CD4-positive, alpha-beta T cell treated with Interleukin-4 for 4 hours (primary cell): ENCODE results near the gene WHRN.
A peak's percentile ranks its signal among the peaks of the same experiment; 100 is the strongest.

Source experiments
- DNase-seq: peaks from one replicate; pipeline ENCODE4 v3.0.0-alpha.2; 2020

Gene WHRN

DNA sequence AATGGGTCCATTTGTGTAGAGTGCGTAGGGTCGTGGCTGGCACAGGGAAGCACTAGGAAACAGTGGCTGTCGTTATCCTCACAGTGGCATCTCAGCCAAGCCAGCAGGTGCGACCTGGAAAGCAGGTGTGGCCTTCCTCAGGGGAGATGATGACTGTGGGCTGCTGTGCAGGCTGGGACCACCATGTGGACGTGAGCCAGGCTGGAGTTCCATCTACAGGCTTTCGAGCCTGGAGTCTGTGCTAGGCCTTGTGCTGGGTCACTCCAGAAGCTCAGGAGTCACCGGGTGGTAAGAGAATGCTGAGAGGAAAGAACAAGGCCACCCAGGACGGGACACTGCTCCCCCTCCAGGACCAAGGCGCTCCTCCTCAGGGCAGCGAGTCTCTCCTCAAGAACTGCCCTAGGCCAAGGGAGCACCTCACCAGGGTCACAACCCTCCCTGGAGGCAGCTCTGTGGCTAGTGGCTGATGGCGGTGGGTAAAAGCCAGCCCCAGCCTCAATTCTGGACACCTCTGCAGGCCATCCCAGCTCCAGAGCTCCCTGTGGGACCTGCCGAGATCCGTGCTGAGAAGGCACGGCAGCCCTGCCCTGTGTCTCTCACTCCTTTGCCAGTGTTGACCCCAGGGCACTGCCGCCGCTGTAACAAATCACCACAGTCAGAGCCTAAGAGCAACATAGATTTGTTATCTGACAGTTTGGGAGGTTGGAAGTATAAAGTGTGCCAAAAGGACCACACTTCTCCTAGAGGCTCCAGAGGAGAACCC lies 36.0 kb downstream of the WHRN start:
- DNase-seq = no peak

DNA sequence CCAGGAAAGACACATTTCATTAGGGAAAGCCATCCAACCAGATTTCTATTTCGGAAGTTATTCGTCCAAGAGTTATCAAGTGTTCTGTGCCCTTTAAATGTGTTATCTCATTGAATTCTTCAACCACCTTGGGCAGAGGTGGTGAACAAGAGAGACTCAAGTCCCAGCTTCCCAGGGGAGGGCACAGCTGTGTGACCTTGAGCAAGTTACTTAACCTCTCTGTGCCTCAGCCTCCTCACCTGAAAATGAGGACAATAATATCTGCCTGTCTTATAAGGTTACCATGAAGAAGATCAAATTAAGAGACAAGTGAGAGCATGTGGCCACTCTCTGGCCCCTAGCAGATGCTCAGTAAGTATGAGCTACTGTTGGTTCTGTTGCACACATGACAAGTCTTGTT lies 37.4 kb downstream of the WHRN start:
- no peak for DNase-seq

DNA sequence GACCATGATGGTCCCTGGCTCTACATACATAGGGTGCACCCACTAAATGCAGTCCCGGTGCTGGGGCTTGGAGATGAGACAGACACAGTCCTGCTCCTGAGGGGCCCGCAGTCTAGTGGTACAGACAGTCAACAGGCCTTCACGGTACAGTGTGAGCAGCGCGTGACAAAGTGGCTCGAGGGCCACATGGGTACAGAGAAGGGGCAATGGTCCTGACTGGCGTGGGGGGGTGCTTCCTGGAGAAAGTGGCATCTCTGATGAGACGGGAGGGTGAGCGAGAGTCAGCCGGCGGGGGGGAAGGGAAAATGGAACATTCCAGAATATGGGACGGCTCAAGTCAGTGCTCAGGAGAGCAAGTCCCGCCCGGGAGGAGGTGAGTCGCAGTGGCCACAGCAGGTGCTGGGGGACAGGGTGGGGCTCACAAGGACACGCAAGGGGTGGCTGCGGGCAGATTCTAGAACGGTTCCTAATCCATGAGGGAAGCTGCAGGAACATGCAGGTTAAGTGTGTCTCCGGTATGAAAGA lies 38.0 kb downstream of the WHRN start:
- DNase-seq = no peak

DNA sequence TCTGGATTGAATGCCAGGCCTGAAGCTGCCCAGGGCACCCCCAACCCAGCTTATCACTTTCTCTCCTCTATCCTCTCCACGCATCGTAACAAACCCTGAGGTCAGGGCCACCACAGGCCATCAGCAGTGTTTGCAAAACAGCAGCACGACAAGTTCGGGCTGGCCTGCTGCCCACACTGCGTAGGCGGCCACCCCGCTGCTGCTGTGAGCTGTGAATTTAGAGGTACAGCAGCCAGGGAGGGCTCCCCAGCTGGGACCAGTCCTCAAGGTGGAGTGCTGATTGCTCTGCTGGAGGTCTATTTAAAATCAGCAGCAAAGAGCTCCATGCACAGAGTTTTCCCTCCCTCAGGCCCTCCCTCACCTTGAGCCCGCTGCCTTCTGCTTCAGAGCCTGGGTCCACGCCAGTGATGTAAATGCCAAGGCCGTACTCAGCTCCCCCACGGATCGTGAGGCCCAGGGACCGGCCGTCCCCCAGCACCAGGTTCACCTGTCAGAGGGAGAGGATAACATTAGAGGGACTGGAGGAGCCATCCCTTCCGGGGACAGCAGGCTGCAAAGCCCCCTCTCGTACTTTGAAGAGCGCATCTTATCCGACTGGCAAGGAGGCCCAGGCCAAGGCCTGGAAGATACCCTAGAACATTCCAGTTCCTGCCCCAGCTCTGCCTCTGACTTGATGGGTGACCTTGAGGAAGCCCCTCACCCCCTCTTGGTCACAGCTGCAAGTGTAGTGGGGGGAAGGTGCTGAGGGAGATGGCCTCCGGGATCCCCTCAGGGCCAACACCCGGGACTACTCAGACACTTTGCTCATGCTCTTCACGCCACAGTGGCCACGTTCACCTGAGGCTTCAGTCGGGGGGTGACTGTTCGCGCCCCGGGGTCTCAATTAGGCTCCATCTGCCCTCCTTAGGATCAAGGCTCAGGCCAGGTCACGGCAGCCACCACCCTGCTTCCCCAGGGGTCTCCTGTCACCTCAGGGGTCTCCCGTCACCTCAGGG lies 39.1 kb downstream of the WHRN start:
- DNase-seq = no peak

DNA sequence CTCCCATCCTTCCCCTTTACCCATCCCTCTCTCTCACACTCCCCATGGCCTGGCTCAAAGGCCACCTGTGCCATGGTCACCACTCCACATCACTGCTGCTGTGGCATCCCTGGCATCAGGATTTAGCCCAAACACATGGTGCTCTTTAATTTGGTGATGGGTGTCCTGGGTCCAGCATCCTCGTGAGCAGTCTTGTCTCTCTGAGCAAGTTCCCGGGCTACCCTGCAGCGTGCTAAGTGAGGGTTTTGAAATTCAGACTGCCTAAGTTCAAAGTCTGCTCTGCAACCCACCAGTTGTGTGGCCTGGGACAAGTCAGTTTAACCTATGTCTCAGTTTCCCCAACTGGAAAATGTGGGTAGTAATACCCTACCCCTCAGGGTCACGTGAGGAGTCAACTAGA lies 39.9 kb downstream of the WHRN start:
- no peak for DNase-seq

DNA sequence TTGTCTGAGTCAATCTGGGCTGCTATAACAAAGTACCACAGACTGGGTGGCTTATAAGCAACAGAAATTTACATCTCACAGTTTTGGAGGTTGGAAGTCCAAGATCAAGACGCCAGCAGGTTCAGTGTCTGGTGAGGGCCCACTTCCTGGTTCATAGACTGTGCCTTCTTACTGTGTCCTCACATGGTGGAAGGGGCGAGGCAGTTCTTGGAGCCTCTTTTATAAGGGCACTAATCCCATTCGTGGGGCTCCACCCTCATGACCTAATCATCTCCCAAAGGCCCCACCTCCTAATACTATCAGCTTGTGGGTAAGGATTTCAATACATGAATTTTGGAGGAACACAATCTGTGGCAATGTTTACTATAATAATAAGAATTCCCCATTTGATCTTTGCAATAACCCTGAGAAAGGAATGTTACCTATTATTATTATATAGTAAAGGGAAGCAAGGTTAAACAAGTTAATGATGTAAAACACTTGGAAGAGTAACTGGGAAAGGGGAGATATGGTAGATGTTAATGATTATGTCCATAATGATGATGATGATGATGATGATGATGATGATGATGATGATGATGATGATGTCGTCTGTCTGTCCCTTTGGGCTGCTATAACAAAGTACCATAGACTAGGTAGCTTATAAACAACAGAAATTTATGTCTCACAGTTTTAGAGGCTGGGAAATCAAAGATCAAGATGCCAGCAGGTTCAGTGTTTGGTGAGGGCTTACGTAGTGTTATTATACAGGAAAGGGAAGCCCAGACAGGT lies 40.8 kb downstream of the WHRN start:
- no peak for DNase-seq

DNA sequence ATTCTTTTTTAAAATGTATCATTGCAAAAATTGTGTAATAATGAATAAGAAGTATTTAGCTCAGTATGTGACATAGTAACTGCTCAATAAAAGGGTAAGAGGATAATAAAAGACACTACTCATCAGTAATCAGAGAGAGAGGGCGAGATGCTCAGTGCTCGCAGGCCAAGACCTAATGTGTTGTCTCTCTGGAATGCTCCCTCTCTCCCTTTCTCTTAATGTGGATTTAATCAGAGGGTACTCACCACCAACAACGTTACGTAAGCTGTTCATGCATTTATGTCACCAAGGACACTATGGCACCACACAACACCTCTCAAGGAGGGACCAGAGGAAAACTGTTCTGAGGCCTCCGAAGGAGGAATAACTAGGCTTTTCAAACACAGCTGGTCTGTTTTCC lies 42.5 kb downstream of the WHRN start:
- no peak for DNase-seq

DNA sequence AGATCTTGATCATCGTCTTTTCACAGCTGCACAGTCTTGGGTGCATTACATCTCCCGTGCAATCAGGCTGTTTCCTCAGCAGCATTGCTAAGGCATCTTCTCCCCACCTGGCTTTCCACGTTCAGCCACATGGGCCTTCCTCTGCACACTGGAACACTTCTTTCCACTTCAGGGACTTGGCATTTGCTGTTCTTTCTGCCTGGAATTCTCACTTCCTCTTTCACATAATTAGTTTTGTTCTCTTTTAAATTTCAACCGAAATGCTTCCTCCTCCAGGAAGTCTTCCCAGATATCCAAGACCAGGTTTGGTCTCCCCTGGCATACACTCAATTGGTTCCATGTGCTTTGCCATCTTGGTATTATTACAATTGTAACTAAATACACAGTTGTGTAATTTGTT lies 43.8 kb downstream of the WHRN start:
- no peak for DNase-seq

DNA sequence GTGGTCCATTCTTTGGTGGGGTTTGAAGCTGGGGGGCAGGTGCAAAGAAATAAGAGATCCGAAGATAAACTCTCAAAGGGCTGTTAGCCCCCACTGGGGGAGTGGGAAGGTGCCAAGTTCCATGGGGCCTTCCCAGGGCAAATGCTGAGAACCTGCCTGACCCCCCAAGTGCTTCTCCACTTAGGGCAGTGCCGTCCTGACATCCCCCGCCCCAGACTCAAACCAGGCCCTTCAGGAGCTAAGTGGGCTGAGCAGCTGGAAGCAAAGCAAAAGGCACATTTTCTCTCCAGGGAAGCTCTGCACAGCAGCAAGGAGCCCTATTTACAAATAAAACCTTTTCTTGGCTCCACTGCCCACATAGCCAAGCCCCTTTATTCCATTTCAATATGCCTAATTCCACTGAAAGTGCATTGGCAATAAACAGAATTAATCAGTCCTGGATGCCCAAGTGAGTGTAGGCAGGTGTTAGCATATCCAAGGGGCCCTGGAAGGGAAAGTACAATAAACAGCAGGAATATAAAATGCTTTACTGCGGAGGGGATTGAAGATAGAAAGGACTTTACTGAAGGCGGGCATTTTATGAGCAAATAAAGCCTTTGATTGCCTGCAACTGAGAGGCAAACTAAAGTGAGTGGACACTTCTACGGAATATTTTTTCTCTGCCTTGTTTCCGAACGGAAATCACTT lies 44.6 kb downstream of the WHRN start:
- no peak for DNase-seq

DNA sequence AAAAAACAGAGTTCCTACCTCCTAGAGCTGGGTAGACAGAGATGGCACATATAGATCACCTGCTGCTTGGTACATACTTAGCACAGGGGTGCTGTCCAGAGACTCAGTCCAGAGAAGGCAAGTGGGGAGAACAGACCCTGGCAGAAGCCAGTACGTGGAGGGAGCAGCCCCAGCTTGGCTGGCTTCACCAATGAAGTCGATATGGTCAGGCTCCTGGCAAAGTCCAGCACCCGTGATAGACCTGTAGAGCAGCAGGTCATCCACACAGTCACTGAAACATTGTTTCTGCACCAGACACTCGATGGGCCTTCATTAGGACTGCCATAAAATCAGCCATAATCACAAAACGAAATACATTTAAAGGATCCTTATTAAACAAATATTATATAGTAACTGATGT lies 45.8 kb downstream of the WHRN start:
- DNase-seq = no peak

DNA sequence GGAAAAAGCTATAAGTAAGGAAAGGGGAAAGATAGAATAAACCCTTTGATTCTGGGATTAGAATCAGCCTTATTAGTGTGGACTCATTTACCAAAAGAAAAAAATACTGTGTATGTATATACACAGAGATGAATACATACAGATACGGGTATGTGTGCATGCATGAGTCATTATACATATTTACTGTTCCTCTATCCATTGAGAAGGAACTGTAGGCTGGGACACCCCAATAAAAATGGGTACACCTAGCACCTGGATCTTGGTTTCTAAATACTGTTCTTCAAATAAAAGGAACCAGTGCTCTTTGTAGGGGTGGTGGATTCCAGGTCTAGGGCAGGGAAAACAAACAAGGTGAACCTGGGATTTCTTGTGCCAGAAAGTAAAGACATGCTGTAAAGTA lies 48.3 kb downstream of the WHRN start:
- DNase-seq = no peak

DNA sequence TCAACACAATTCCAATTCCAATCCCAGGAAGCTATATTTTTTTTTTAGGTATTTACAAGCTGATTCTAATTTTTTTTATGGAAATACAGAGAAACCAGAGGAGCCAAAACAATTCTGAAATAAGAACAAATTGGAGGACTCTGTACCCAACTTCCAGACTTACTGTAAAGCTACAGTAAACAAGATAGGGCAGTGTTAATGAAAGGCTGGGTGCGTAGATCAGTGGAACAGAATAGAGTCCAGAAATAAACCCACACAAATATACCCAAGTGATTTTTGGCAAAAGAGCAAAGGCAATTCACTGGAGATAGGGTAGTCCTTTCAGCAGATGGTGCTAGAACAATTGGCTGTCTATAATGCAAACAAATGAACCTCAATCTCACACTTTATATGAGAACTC lies 50.6 kb downstream of the WHRN start:
- DNase-seq = no peak

DNA sequence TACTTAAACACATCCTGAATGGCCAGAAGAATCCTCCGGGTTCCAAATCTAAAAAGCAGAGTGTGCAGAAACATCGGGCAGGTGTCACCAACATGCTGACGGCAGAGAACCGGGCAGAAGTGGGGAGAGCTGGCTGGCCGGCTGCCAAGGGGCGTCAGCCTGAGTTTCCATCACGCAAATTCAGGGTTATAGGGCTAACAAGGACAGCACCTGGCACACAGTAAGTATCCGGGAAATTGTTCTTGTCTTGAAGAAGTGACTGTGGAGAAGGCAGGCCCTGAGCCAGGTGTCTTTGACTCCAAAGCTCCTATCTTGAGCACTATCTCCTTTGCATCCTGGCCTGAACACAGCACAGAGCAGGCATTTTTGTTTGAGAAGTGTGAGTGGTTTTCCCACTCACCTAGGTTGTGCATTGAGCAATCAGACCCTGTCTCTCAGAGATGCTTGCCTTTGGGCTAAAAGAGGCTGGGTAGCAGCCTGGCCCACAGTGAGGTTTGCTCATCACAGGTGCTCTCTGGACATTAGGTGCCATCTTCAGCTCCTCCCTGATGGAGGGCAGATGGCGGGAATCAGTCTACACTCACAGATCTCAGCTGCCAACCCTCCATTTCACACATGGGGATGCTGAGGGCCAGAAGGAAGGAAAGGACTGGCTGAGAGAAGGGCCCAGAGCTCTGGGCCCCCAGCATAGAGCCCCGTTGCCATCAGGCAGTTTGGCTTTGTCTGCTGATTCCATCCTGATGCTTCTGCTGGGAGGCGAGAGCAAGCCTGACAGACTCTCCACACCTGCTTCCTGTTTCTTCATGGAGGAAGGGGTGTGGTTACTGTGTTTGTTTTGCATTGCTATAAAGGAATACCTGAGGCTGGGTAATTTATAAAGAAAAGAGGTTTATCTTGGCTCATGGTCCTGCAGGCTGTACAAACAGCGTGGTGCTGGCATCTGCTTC lies 52.8 kb downstream of the WHRN start:
- peak; percentile 7 for DNase-seq

DNA sequence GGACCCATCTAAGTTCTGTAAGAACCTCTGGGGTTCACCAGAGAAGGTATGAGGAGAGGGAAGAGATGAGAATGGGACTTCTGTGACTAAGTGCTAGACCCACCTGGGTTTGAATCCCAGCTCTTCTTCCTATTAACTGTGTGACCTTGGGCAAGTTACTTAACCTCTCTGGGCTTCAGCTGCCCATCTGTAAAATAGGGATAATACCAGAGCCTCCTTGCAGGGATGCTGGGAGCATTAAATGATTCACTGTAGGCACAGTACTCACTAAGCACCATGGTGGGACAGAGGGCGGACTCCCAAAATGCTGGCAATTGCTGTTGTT lies 53.6 kb downstream of the WHRN start:
- DNase-seq = no peak

DNA sequence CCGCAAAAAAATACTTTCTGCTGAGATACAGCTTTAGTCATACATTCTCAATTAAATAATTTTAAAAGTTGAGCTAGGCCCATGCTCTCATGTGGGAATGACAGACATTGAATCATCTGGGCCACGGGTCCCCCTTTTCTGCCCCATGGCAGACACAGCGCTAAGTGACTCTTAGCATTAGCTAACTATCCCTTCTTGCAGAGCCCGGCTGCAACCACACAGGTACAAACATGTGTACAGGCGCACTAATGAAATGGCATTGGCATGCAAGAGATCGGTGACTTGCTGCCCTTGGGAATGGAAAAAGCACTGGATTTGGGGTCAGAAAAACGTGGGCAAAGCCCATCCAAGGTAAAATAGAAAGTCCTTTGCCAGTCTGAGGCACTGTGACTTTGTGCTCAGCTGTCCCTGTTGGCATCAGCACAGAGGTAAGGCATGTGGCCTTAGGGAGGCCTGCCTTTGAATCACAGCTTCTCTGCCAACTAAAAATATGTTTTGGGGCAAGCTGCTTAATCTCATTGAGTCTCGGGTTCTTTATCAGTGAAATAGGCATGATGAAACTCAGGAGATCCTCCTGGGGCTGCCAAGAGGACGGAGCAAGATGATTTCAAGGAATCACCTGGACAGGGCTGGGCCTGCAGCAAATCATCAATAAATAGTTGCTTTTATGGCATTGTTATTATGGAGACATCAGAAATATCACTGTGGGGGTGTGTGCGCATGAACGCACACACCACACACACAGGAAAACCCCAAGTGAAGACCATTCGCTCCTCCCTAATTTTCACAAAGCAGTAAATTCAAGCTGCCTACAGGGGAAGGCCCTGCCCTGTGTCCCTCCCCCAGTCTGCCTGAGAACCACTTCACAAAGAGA lies 54.2 kb downstream of the WHRN start:
- peak; percentile 25 for DNase-seq

DNA sequence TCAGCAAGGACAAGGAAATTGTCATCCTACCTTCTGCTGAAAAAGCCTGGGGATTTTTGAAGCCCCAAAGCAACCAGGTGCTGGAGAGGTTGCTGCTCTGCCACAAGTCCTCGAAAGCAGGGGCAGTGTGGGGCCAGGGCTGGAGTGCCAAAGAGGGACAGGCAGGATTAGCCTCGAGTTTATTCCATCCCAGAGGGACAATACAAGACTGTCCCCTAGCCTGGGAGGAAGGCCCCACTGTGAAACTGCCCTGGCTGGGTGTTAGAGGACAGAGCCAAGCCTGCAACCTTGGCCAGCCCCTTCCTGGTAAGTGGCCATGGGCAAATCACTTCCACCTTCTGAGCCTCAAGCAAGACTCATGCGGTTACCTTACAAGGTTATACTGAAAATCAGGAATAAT lies 55.1 kb downstream of the WHRN start:
- no peak for DNase-seq

DNA sequence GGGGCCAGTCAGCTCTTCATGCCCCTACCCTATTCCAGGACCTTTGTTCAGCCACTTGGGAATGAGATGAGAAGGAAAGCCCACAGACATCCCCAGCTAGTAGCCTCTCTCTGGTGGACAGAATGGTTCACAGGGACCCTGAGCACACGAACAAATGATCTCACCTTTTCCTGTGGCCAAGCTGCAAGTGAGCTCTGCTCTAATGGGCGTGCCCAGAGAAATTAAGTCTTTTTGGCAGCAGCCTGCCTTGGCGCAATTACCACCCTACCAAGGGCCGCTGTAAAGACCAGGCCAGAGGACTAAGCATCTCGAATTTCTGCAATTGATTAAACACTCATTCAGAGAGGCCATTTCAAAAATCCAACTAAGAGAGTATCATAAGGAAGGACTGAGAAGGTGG lies 56.0 kb downstream of the WHRN start:
- DNase-seq = no peak

DNA sequence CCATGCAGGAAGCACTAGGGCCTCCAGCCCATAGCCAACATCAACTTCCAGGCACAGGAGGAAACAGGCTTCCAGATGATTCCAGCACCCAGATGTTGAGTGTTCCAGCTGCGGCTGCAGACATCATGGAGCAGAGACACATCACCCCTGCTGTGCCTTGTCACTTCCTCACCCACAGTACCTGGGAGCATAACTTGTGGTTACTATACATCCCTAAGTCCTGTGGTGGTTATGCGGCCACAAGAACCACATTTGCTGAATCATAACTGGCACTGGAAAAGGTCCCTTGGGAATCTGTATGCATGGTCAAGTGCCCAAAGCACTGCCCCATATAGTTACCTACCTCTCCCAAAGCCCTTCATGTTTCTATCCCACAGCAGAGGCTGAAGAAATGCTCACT lies 56.6 kb downstream of the WHRN start:
- DNase-seq = no peak

DNA sequence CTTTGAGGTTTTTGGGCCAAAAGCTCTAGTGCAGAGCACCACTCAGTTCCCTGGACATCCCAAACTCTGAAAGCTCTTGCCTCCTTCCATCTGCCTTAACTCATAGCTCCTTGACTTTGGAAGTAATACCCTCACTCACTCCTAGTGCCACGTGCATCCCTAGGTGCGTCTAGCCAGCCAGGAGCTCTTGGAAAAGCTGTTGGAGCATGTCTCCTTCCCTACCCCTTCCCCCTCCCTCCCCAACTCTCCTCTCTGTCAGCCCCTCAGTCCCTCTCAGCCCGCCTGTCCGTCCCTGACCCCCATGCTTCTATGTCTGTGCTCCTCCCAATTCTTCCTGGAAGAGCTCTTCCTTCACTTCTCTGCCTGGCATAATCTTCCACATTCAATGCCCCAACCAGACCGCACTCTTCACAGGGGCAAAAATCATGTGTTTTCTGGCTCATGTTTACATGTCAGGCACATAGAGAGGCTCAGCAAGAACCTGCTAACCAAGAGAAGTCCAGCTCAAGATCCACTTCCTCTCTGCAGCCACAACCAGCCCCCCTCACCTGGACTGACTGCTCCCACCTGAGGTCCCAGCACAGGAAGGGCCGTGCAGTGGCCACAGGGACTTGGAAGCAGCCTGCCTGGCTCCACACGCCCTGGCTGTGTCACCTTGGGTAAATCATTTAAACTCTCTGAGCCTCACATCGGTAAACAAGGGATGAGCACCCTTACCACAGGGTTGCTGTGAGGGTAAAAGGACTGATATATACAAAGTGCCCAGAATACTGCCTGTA lies 58.4 kb downstream of the WHRN start:
- no peak for DNase-seq

DNA sequence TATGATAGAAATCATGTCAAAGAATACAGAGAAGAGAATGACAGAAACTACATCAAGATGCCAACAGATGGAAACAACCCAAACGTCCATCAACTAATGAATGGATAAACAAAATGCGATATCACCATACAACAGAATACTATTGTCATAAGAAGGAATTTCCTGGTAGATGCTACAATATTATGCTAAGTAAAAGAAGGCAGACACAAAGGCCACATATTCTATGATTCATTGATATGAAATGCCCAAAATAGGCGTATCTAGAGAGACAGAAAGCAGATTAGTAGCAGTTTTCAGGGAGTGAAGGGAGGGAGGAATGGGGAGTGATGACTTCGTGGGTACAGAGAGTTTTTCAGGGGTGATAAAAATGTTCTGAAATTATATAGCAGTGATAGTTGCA lies 59.2 kb downstream of the WHRN start:
- DNase-seq = no peak
